ENCODE measurements around the gene CTDP1. TPM values are rescaled to one million over a fixed set of nuclear protein-coding genes. Genes with fewer than 3 reads are reported as not detected.

The CTDP1 gene
- total RNA-seq, 1 experiment from 2014 or later = 24.9 TPM

DNA sequence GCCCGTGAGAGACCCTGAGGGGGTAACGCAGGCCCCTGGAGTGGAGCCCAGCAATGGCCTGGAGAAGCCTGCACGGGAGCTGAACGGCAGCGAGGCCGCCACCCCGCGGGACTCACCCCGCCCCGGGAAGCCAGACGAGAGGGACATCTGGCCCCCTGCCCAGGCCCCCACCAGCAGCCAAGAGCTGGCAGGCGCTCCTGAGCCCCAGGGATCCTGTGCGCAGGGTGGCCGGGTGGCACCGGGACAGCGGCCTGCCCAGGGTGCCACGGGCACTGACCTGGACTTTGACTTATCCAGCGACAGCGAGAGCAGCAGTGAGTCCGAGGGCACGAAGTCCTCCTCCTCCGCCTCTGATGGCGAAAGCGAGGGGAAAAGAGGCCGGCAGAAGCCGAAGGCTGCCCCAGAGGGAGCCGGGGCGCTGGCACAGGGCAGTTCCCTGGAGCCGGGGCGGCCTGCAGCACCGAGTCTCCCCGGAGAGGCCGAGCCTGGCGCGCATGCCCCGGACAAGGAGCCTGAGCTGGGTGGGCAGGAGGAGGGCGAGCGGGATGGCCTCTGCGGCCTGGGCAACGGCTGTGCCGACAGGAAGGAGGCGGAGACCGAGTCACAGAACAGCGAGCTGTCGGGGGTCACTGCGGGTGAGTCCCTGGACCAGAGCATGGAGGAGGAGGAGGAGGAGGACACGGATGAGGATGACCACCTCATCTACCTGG is 35.1 kb downstream of the CTDP1 start:
- ATAC-seq = no peak
- Histone ChIP-seq H3K27me3 (ENCODE audit: insufficient read depth, low read length) (no peaks in the 10 kb centered on the region), H2AFZ (ENCODE audit: low read depth, low read length, poor library complexity, severe bottlenecking) (no peak overlapping the region), H3K36me3 (ENCODE audit: control insufficient read depth in 1 of 2, insufficient read depth in 2 of 2, low read length in 2 of 2) (peaks cover 12 to 13% of the 10 kb centered on the region in 2 experiments; a peak in 3 of 4 replicates), H3K79me2 (ENCODE audit: insufficient read depth, low read length) (no peaks in the 10 kb centered on the region), H3K4me2 (ENCODE audit: low read length) (no peak overlapping the region), H3K4me3 (replicated peaks in 1 of 2; ENCODE audit: low read depth in 1 of 2, low read length in 2 of 2) (no peak overlapping the region), H3K9ac (ENCODE audit: low read length) (no peak overlapping the region), H3K9me2 (ENCODE audit: insufficient read depth) (no peaks in the 10 kb centered on the region), H3K4me1 (ENCODE audit: control insufficient read depth in 1 of 2, insufficient read depth in 2 of 2, low read length in 2 of 2) (no peaks in the 10 kb centered on the region), H3K9me3 (ENCODE audit: control insufficient read depth in 1 of 2, insufficient read depth in 1 of 2, low read depth in 1 of 2, low read length in 2 of 2) (no peaks in the 10 kb centered on the region), H3K27ac (ENCODE audit: low read depth, low read length) (no peak overlapping the region), H4K20me1 (ENCODE audit: insufficient read depth) (no peaks in the 10 kb centered on the region)
- BruUV-seq (replicated peaks) = no TSS peak
- DNase-seq (ENCODE audit: low read depth, low spot score) = no peak
- no peak for TF ChIP-seq ZBTB33 (IDR thresholded peaks at IDR 0.05; ENCODE audit: extremely low read depth, insufficient replicate concordance, low read length)
- TF ChIP-seq MAX (IDR thresholded peaks at IDR 0.05) = no peak
- no peak for TF ChIP-seq ELF1 (IDR thresholded peaks at IDR 0.05; ENCODE audit: borderline replicate concordance, low read depth)
- no peak for TF ChIP-seq EZH2 (IDR thresholded peaks at IDR 0.05)
- TF ChIP-seq, protein P1, sequence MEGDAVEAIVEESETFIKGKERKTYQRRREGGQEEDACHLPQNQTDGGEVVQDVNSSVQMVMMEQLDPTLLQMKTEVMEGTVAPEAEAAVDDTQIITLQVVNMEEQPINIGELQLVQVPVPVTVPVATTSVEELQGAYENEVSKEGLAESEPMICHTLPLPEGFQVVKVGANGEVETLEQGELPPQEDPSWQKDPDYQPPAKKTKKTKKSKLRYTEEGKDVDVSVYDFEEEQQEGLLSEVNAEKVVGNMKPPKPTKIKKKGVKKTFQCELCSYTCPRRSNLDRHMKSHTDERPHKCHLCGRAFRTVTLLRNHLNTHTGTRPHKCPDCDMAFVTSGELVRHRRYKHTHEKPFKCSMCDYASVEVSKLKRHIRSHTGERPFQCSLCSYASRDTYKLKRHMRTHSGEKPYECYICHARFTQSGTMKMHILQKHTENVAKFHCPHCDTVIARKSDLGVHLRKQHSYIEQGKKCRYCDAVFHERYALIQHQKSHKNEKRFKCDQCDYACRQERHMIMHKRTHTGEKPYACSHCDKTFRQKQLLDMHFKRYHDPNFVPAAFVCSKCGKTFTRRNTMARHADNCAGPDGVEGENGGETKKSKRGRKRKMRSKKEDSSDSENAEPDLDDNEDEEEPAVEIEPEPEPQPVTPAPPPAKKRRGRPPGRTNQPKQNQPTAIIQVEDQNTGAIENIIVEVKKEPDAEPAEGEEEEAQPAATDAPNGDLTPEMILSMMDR (IDR thresholded peaks at IDR 0.05 in 2 of 3, conservative IDR thresholded peaks at IDR 0.05 in 1 of 3; ENCODE audit: borderline replicate concordance in 1 of 3, insufficient read depth in 1 of 3, low read depth in 2 of 3, low read length in 2 of 3) = no peak
- no peak for TF ChIP-seq JUND (IDR thresholded peaks at IDR 0.05)
- TF ChIP-seq RAD21 (IDR thresholded peaks at IDR 0.05; ENCODE audit: low read depth) = no peak
- TF ChIP-seq ZFX (IDR thresholded peaks at IDR 0.05) = no peak
- no peak for TF ChIP-seq SP1 (IDR thresholded peaks at IDR 0.05; ENCODE audit: low read depth)
- TF ChIP-seq POLR2A (IDR thresholded peaks at IDR 0.05; ENCODE audit: borderline replicate concordance, extremely low read depth, insufficient read depth, insufficient read length) = no peak
- no peak for TF ChIP-seq CBX3 (IDR thresholded peaks at IDR 0.05; ENCODE audit: low read depth)
- TF ChIP-seq FOSL1 (IDR thresholded peaks at IDR 0.05; ENCODE audit: low read depth) = no peak
- TF ChIP-seq CEBPB (IDR thresholded peaks at IDR 0.05; ENCODE audit: low read depth) = no peak
- TF ChIP-seq, protein P2, sequence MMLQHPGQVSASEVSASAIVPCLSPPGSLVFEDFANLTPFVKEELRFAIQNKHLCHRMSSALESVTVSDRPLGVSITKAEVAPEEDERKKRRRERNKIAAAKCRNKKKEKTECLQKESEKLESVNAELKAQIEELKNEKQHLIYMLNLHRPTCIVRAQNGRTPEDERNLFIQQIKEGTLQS (IDR thresholded peaks at IDR 0.05) = no peak
- TF ChIP-seq EZH2phosphoT487 (IDR thresholded peaks at IDR 0.05; ENCODE audit: borderline replicate concordance) = no peak
- no peak for TF ChIP-seq TCF7L2 (IDR thresholded peaks at IDR 0.05; ENCODE audit: borderline replicate concordance, extremely low read depth, insufficient read depth, insufficient read length)
- ChIA-PET RAD21 (ENCODE audit: low non-redundant PET in 1 of 2, low total read pairs in 2 of 2, uncharacterized antibody in 2 of 2, unreplicated experiment in 2 of 2) (no interaction called here), CTCF (no interaction called here), POLR2A (no interaction called here)
- intact Hi-C loops (cut with micrococcal nuclease) = no loop called here
